GM12892 (cell line): Measurements from ENCODE around the gene TMEM17. TPM values are rescaled to one million over a fixed set of nuclear protein-coding genes. Genes with fewer than 3 reads are reported as not detected.
A peak's percentile ranks its signal among the peaks of the same experiment; 100 is the strongest.
"Not testable (repeated sequence)": the region's sequence is repeated elsewhere in the genome, so short reads cannot be mapped to it uniquely, and the experiment has no call there.

Source experiments
- DNase-seq: peaks from one replicate; pipeline ENCODE4 v3.0.0; 2011; ENCODE audit not compliant: insufficient read length
- FAIRE-seq: peaks from 2 replicates; lab custom pipeline; 2011; peaks lifted over from hg19 to GRCh38; lab: Jason Lieb, UNC
- POLR2A ChIP-seq: IDR thresholded peaks from 2 replicates; pipeline ENCODE4 v1.6.1; 2011; ENCODE audit warnings: low read depth, low read length, control low read depth
- POLR2AphosphoS5 ChIP-seq: IDR thresholded peaks from 2 replicates; pipeline ENCODE4 v1.6.1; 2011; ENCODE audit warnings: low read depth, low read length, control low read depth
- TAF1 ChIP-seq: IDR thresholded peaks from 2 replicates; pipeline ENCODE4 v1.6.1; 2011; ENCODE audit warnings: low read depth, mild to moderate bottlenecking, control low read depth, low read length, borderline replicate concordance
- polyA plus RNA-seq: library from polyadenylated mRNA; unstranded; fragments of >200 nt; gene quantifications from one replicate; pipeline ENCODE4 v1.2.1, GENCODE V29; 2012; ENCODE audit warnings: missing spikeins, inconsistent platforms; ENCODE audit not compliant: missing spikeins

Gene TMEM17
- 0.87 TPM for polyA plus RNA-seq

DNA sequence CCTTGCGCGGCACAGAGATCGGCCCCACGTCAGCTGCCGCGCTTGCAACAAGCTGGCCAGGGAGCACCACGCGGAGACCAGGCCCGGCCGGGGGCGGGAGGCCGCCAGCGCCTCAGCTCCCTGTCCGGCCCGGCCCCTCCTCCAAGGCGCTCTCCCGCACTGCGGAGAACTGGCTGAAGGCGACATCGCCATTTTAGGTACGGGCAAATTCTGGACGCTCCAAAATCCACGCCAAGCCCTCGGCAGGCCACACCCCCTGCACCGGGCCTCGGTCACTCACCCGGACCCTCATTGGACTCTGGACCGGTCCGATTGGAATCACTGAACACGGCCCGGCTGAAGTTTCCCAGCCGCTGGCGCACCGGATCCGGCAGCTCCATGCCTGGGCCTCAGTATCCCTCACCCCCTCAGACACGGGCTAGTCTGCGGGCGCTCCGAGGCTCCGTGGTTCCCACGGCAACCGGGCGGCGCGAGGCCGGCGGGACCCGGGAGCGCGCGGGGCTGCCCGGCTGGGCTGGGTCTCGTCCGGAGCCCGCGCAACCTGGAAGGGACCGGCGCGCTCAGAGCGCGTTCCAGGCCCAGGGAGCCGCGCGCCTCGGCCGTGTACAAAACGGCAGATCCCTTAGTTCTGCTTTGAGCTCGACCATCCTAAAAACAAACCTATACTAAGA lies at the start of gene TMEM17:
Gene TMEM17 (minus strand): TSS at position 446 of the 671 bp plus-strand sequence. CDS start 66 bp downstream, at position 380.
- DNase-seq = peak; percentile 52
- peak; percentile 85 for FAIRE-seq
- 0 out of 2 replicates have a peak, but pooled peaks have one; percentile 9 for TF ChIP-seq POLR2AphosphoS5
- TF ChIP-seq TAF1 = peak; percentile 58; the same call in 1 of the 2 replicates
- TF ChIP-seq POLR2A = peak; percentile 36; the same call in 1 of the 2 replicates

- no peak for FAIRE-seq
- TF ChIP-seq POLR2AphosphoS5 (no peak), POLR2A (no peak), TAF1 (no peak)
- DNase-seq = no peak
Measured at GRCh38 chr2:62554440-62554839, 48.4 kb upstream of the TMEM17 start.

- FAIRE-seq (no peak), DNase-seq (no peak)
- TF ChIP-seq POLR2A = no peak
- TF ChIP-seq POLR2AphosphoS5 = no peak
- no peak for TF ChIP-seq TAF1
Measured at GRCh38 chr2:62550461-62550860, 44.5 kb upstream of the TMEM17 start.

DNA sequence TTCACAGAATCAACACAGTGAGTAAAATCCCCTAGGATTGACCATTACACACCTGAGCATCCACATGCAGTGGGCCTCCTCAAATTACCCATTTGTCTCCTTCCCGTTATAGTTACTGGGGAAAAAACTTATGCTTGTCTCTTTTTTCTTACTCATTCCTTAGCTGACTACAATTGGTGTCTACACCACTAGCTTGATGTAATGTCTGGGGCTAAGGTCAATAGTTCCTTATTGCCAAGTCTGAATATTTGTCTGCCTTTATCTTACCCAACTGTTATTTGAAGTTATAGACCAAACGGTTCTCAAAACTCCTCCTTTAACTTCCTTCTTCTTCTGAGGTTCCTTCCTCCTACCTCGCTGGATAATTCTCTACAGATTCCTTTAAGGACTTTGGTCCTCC lies 41.9 kb upstream of the TMEM17 start:
- TF ChIP-seq POLR2A = no peak
- TF ChIP-seq POLR2AphosphoS5 = no peak
- no peak for TF ChIP-seq TAF1
- FAIRE-seq = no peak
- no peak for DNase-seq

- DNase-seq = no peak
- FAIRE-seq = no peak
- TF ChIP-seq POLR2A (no peak), TAF1 (no peak), POLR2AphosphoS5 (no peak)
Measured at GRCh38 chr2:62545261-62545660, 39.3 kb upstream of the TMEM17 start.

DNA sequence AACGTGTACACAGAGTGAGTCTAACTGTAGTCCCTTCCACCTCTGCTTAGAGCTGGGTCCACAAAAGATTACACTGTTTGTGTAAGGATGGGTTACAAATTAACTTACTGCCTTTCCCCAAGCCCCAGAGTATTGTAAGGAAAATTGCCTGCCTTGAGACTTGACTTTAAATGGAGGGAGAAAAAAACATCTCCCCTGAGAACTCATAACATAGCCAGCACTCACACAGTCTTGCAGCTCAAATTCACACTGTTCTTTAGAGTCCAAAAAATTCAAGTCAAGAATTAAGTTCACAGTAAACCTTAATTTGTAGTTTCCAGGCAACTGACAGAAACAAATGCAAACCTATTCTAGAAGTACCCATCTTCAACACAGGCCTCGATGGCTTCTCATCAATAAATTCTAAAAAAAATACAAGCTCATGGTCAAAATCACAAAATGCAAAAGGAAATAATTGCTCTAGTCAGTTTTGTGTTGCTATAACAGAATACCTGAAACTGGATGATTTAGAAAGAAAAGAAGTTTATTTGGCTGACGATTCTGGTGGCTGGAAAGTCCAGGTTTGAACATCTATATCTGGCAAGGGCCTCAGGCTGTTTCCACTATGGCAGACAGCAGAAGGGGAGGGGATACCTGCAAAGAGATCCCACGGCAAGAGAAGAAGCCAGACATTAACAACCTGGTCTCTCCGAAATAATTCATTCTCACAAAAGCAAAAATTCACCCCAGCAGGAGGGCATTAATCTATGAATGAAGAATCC lies 34.6 kb upstream of the TMEM17 start:
- DNase-seq = no peak
- FAIRE-seq = no peak
- no peak for TF ChIP-seq POLR2A
- no peak for TF ChIP-seq TAF1
- no peak for TF ChIP-seq POLR2AphosphoS5

- FAIRE-seq (no peak), DNase-seq (no peak)
- no peak for TF ChIP-seq TAF1
- TF ChIP-seq POLR2AphosphoS5 = no peak
- TF ChIP-seq POLR2A = no peak
Measured at GRCh38 chr2:62539606-62540407, 33.8 kb upstream of the TMEM17 start.

GRCh38 chr2:62538756-62539155 lies 32.8 kb upstream of the TMEM17 start:
- TF ChIP-seq POLR2A = no peak
- TF ChIP-seq TAF1 = no peak
- no peak for TF ChIP-seq POLR2AphosphoS5
- no peak for FAIRE-seq
- DNase-seq = no peak

- no peak for TF ChIP-seq POLR2AphosphoS5
- no peak for TF ChIP-seq POLR2A
- TF ChIP-seq TAF1 = no peak
- FAIRE-seq = no peak
- no peak for DNase-seq
Measured at GRCh38 chr2:62537814-62538213, 31.8 kb upstream of the TMEM17 start.

GRCh38 chr2:62536873-62537547 lies 31.0 kb upstream of the TMEM17 start:
- DNase-seq (no peak), FAIRE-seq (no peak)
- no peak for TF ChIP-seq POLR2AphosphoS5
- no peak for TF ChIP-seq POLR2A
- no peak for TF ChIP-seq TAF1

DNA sequence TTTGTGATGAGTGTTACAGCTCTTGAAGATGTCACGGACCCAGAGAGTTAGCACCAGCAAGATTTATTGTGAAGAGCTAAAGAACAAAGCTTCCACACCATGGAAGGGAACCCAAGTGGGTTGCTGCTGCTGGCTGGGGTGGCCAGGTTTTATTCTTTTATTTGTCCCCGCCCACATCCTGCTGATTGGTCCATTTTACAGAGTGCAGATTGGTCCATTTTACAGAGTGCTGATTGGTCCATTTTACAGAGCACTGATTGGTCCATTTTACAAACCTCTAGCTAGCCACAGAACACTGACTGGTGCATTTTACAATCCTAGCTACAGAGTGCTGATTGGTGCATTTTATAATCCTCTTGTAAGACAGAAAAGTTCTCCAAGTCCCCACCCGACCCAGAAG lies 29.5 kb upstream of the TMEM17 start:
- FAIRE-seq, DNase-seq: not testable (repeated sequence)
